ENCODE data around the gene SFT2D3. TPM values are rescaled to one million over a fixed set of nuclear protein-coding genes. Genes with fewer than 3 reads are reported as not detected.

SFT2D3 gene
- total RNA-seq, 1 experiment from 2014 or later, result 3.1 TPM

DNA sequence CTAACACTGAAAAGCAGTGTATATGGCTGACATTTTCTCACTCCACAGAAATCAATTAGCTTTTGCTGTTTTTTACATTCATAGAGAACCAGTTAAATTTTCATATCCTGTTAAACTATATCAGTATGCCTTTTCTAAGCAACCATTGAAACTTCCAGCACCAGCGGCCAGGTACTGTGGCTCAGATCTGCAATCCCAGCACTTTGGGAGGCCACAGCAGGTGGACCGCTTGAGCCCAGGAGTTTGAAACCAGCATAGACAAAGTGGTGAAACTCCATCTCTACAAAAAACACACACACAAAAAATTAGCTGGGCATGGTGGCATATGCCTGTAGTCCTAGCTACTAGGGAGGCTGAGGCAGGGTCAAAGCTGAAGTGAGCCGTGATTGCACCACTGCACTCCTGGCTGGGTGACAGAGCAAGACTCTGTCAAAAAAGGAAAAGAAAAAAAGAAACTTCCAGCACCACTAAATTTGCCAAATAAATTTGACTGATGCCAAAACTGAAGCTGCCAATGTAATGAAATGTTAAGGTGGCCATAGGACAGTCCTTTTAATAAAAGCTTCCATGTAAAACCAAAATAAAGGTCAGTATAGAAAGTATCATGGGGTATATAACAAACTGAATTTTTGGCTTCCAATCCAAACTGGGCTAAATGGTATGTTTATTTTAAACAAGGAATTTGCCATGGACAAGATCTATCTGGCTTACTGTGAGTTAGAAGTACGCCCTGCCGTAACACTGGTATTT, 3.5 kb downstream of the SFT2D3 start:
- ChIA-PET CTCF (interaction anchor here (0.8 kb wide), 1 partner anchor 55 kb away, joined by 3 read pairs; no protein-coding TSS in a partner anchor), RAD21 (ENCODE audit: low non-redundant PET in 1 of 2, low total read pairs in 2 of 2, uncharacterized antibody in 2 of 2, unreplicated experiment in 2 of 2) (no interaction called here), POLR2A (no interaction called here)
- intact Hi-C loops (cut with micrococcal nuclease), result no loop called here
- no peaks in the 10 kb centered on the region for H4K20me1 ChIP-seq (ENCODE audit: insufficient read depth)
- H3K9me2 ChIP-seq (ENCODE audit: insufficient read depth), result no peaks in the 10 kb centered on the region
- peaks cover 13% of the 10 kb centered on the region for H3K79me2 ChIP-seq (ENCODE audit: insufficient read depth, low read length)
- no peak overlapping the region for H3K9ac ChIP-seq (ENCODE audit: low read length)
- TF ChIP-seq YY1 (IDR thresholded peaks at IDR 0.05; ENCODE audit: extremely low read depth, insufficient replicate concordance, low read depth, low read length) (no peak), EZH2 (IDR thresholded peaks at IDR 0.05) (no peak), SP1 (IDR thresholded peaks at IDR 0.05; ENCODE audit: low read depth) (no peak), CBX3 (IDR thresholded peaks at IDR 0.05; ENCODE audit: low read depth) (no peak), ZFX (IDR thresholded peaks at IDR 0.05) (no peak), POLR2AphosphoS5 (IDR thresholded peaks at IDR 0.05; ENCODE audit: low read depth, low read length) (no peak), SRF (IDR thresholded peaks at IDR 0.05; ENCODE audit: low read depth) (no peak), ZNF274 (IDR thresholded peaks at IDR 0.05; ENCODE audit: low read depth, low read length) (no peak), TCF7L2 (IDR thresholded peaks at IDR 0.05; ENCODE audit: borderline replicate concordance, extremely low read depth, insufficient read depth, insufficient read length) (no peak)
- TF ChIP-seq, protein P1, sequence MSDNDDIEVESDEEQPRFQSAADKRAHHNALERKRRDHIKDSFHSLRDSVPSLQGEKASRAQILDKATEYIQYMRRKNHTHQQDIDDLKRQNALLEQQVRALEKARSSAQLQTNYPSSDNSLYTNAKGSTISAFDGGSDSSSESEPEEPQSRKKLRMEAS (IDR thresholded peaks at IDR 0.05), result no peak
- TF ChIP-seq, protein P2, sequence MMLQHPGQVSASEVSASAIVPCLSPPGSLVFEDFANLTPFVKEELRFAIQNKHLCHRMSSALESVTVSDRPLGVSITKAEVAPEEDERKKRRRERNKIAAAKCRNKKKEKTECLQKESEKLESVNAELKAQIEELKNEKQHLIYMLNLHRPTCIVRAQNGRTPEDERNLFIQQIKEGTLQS (IDR thresholded peaks at IDR 0.05), result no peak
- TF ChIP-seq, protein P3, sequence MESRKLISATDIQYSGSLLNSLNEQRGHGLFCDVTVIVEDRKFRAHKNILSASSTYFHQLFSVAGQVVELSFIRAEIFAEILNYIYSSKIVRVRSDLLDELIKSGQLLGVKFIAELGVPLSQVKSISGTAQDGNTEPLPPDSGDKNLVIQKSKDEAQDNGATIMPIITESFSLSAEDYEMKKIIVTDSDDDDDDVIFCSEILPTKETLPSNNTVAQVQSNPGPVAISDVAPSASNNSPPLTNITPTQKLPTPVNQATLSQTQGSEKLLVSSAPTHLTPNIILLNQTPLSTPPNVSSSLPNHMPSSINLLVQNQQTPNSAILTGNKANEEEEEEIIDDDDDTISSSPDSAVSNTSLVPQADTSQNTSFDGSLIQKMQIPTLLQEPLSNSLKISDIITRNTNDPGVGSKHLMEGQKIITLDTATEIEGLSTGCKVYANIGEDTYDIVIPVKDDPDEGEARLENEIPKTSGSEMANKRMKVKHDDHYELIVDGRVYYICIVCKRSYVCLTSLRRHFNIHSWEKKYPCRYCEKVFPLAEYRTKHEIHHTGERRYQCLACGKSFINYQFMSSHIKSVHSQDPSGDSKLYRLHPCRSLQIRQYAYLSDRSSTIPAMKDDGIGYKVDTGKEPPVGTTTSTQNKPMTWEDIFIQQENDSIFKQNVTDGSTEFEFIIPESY (IDR thresholded peaks at IDR 0.05; ENCODE audit: extremely low read depth, insufficient replicate concordance, low read length), result no peak
- TF ChIP-seq, protein P4, sequence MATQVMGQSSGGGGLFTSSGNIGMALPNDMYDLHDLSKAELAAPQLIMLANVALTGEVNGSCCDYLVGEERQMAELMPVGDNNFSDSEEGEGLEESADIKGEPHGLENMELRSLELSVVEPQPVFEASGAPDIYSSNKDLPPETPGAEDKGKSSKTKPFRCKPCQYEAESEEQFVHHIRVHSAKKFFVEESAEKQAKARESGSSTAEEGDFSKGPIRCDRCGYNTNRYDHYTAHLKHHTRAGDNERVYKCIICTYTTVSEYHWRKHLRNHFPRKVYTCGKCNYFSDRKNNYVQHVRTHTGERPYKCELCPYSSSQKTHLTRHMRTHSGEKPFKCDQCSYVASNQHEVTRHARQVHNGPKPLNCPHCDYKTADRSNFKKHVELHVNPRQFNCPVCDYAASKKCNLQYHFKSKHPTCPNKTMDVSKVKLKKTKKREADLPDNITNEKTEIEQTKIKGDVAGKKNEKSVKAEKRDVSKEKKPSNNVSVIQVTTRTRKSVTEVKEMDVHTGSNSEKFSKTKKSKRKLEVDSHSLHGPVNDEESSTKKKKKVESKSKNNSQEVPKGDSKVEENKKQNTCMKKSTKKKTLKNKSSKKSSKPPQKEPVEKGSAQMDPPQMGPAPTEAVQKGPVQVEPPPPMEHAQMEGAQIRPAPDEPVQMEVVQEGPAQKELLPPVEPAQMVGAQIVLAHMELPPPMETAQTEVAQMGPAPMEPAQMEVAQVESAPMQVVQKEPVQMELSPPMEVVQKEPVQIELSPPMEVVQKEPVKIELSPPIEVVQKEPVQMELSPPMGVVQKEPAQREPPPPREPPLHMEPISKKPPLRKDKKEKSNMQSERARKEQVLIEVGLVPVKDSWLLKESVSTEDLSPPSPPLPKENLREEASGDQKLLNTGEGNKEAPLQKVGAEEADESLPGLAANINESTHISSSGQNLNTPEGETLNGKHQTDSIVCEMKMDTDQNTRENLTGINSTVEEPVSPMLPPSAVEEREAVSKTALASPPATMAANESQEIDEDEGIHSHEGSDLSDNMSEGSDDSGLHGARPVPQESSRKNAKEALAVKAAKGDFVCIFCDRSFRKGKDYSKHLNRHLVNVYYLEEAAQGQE (IDR thresholded peaks at IDR 0.05; ENCODE audit: low read depth), result no peak
- DNase-seq (ENCODE audit: low read depth, low spot score), result no peak
- no peak for ATAC-seq
- no peak overlapping the region for H3K4me2 ChIP-seq (ENCODE audit: low read length)
- H3K36me3 ChIP-seq (ENCODE audit: control insufficient read depth in 1 of 2, insufficient read depth in 2 of 2, low read length in 2 of 2), result peaks cover 11 to 25% of the 10 kb centered on the region in 2 experiments
- no peak overlapping the region for H3K27ac ChIP-seq (ENCODE audit: low read depth, low read length)
- no TSS peak for BruUV-seq (replicated peaks)
- no peaks in the 10 kb centered on the region for H3K9me3 ChIP-seq (ENCODE audit: control insufficient read depth in 1 of 2, insufficient read depth in 1 of 2, low read depth in 1 of 2, low read length in 2 of 2)
- H3K4me3 ChIP-seq (replicated peaks in 1 of 2; ENCODE audit: low read depth in 1 of 2, low read length in 2 of 2), result no peak overlapping the region
- no peak overlapping the region for H2AFZ ChIP-seq (ENCODE audit: low read depth, low read length, poor library complexity, severe bottlenecking)
- H3K27me3 ChIP-seq (ENCODE audit: insufficient read depth, low read length), result no peaks in the 10 kb centered on the region
- peaks cover 13 to 27% of the 10 kb centered on the region in 2 experiments for H3K4me1 ChIP-seq (ENCODE audit: control insufficient read depth in 1 of 2, insufficient read depth in 2 of 2, low read length in 2 of 2)

Measured in HCT116 (cell line).